GM19035 (cell line): Measurements from ENCODE around the gene AFAP1L2.

Experiments used
- ATAC-seq: cut with Tn5 transposase; IDR thresholded peaks from one replicate; pipeline ENCODE4 v1.9.1; 2021; ENCODE audit not compliant: unreplicated experiment

AFAP1L2 gene

GRCh38 chr10:114391599-114391998 is 12.7 kb downstream of the AFAP1L2 start:
- ATAC-seq: no peak

GRCh38 chr10:114389426-114389825 is 14.9 kb downstream of the AFAP1L2 start:
- ATAC-seq: no peak

- ATAC-seq: peak; percentile 76
Observed at GRCh38 chr10:114388275-114388674, 16.0 kb downstream of the AFAP1L2 start.

- no peak for ATAC-seq
Observed at GRCh38 chr10:114387784-114388183, 16.5 kb downstream of the AFAP1L2 start.

- no peak for ATAC-seq
Observed at GRCh38 chr10:114386452-114386851, 17.9 kb downstream of the AFAP1L2 start.

- no peak for ATAC-seq
Observed at GRCh38 chr10:114385557-114385956, 18.7 kb downstream of the AFAP1L2 start.

- no peak for ATAC-seq
Observed at GRCh38 chr10:114384601-114385000, 19.7 kb downstream of the AFAP1L2 start.

GRCh38 chr10:114384181-114384580 is 20.1 kb downstream of the AFAP1L2 start:
- ATAC-seq: no peak

- no peak for ATAC-seq
Observed at GRCh38 chr10:114380797-114381196, 23.5 kb downstream of the AFAP1L2 start.

GRCh38 chr10:114380060-114380459 is 24.2 kb downstream of the AFAP1L2 start:
- no peak for ATAC-seq

- no peak for ATAC-seq
Observed at GRCh38 chr10:114379631-114380041, 24.7 kb downstream of the AFAP1L2 start.

- no peak for ATAC-seq
Observed at GRCh38 chr10:114376523-114376922, 27.8 kb downstream of the AFAP1L2 start.

- ATAC-seq: no peak
Observed at GRCh38 chr10:114375047-114375446, 29.3 kb downstream of the AFAP1L2 start.

GRCh38 chr10:114374053-114374791 is 30.1 kb downstream of the AFAP1L2 start:
- no peak for ATAC-seq

GRCh38 chr10:114373631-114374030 is 30.7 kb downstream of the AFAP1L2 start:
- ATAC-seq: no peak

GRCh38 chr10:114372995-114373394 is 31.3 kb downstream of the AFAP1L2 start:
- no peak for ATAC-seq

- ATAC-seq: no peak
Observed at GRCh38 chr10:114372179-114372578, 32.1 kb downstream of the AFAP1L2 start.

- no peak for ATAC-seq
Observed at GRCh38 chr10:114370966-114371365, 33.3 kb downstream of the AFAP1L2 start.

- ATAC-seq: no peak
Observed at GRCh38 chr10:114370199-114370598, 34.1 kb downstream of the AFAP1L2 start.

GRCh38 chr10:114368057-114368391 is 36.3 kb downstream of the AFAP1L2 start:
- no peak for ATAC-seq

GRCh38 chr10:114367351-114368056 is 36.8 kb downstream of the AFAP1L2 start:
- ATAC-seq: peak; percentile 73

GRCh38 chr10:114364726-114365125 is 39.6 kb downstream of the AFAP1L2 start:
- no peak for ATAC-seq
